Measurements from ENCODE around the gene CEP152.

DNA sequence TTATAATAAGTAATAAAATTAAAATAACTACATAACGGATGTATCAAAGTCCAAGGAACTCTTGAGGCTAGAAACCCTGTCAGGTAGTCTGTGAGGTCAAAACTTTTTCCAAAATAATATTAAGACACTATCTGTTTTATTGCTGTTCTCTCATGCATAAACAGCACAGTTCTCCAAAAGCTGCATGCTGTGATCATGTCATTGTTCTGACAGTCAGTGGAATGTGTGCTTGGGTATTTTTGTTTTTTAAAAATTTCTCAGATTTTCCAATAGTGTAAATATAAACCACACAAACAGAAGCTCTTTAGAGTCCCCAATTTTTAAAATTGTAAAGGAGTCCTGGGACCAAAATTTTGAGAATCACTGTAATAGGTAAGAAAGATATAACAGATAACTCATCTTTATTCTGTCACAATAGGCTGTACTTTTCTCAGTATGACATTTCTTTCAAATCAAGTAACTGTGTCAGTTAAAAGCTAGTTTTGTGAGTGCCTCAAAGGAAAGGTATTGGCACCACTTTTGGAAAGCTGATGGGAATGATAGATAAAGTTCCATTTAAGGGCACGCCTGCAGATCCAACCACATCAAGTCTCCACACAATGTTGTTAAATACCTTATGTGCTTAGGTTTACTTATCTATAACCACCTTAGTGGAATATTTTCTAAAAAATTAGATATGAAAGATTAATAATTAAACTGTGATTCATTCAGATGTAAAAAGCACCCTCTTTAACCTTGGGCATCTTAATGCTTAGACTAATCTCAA, 49.3 kb downstream of the CEP152 start:
- TF ChIP-seq, protein P1, sequence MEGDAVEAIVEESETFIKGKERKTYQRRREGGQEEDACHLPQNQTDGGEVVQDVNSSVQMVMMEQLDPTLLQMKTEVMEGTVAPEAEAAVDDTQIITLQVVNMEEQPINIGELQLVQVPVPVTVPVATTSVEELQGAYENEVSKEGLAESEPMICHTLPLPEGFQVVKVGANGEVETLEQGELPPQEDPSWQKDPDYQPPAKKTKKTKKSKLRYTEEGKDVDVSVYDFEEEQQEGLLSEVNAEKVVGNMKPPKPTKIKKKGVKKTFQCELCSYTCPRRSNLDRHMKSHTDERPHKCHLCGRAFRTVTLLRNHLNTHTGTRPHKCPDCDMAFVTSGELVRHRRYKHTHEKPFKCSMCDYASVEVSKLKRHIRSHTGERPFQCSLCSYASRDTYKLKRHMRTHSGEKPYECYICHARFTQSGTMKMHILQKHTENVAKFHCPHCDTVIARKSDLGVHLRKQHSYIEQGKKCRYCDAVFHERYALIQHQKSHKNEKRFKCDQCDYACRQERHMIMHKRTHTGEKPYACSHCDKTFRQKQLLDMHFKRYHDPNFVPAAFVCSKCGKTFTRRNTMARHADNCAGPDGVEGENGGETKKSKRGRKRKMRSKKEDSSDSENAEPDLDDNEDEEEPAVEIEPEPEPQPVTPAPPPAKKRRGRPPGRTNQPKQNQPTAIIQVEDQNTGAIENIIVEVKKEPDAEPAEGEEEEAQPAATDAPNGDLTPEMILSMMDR (CRISPR knock-in tag; IDR thresholded peaks at IDR 0.05): no peak
- no peak for TF ChIP-seq POLR2A (IDR thresholded peaks at IDR 0.05; ENCODE audit: insufficient read depth in 1 of 2, low read depth in 2 of 2, low read length in 2 of 2)
- no peak for TF ChIP-seq ATF6 (CRISPR knock-in tag; conservative IDR thresholded peaks at IDR 0.05)
- no peak for TF ChIP-seq TBP (CRISPR knock-in tag; IDR thresholded peaks at IDR 0.05)
- no peak for TF ChIP-seq HOXD1 (CRISPR knock-in tag; IDR thresholded peaks at IDR 0.05)
- no peak for TF ChIP-seq TAF15 (IDR thresholded peaks at IDR 0.05; ENCODE audit: low read depth, low read length, poor library complexity, severe bottlenecking)
- no peak for TF ChIP-seq ZMAT5 (CRISPR knock-in tag; IDR thresholded peaks at IDR 0.05; ENCODE audit: borderline replicate concordance, low read depth)
- TF ChIP-seq TBX3 (IDR thresholded peaks at IDR 0.05; ENCODE audit: borderline replicate concordance): no peak
- no peak for TF ChIP-seq ZNF407 (CRISPR knock-in tag; IDR thresholded peaks at IDR 0.05; ENCODE audit: not compliant biosample characterization)
- no peak for TF ChIP-seq ZNF350 (CRISPR knock-in tag; IDR thresholded peaks at IDR 0.05; ENCODE audit: borderline replicate concordance, low read depth)
- TF ChIP-seq FOXA1 (IDR thresholded peaks at IDR 0.05): no peak
- no peak for TF ChIP-seq FOXA1 (CRISPR knock-in tag; IDR thresholded peaks at IDR 0.05)
- no peak for TF ChIP-seq SKIL (CRISPR knock-in tag; IDR thresholded peaks at IDR 0.05; ENCODE audit: borderline replicate concordance)
- TF ChIP-seq, protein P2, sequence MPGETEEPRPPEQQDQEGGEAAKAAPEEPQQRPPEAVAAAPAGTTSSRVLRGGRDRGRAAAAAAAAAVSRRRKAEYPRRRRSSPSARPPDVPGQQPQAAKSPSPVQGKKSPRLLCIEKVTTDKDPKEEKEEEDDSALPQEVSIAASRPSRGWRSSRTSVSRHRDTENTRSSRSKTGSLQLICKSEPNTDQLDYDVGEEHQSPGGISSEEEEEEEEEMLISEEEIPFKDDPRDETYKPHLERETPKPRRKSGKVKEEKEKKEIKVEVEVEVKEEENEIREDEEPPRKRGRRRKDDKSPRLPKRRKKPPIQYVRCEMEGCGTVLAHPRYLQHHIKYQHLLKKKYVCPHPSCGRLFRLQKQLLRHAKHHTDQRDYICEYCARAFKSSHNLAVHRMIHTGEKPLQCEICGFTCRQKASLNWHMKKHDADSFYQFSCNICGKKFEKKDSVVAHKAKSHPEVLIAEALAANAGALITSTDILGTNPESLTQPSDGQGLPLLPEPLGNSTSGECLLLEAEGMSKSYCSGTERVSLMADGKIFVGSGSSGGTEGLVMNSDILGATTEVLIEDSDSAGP (CRISPR knock-in tag; IDR thresholded peaks at IDR 0.05; ENCODE audit: borderline replicate concordance): no peak
